ENCODE measurements around the gene ATXN1.

Gene ATXN1

DNA sequence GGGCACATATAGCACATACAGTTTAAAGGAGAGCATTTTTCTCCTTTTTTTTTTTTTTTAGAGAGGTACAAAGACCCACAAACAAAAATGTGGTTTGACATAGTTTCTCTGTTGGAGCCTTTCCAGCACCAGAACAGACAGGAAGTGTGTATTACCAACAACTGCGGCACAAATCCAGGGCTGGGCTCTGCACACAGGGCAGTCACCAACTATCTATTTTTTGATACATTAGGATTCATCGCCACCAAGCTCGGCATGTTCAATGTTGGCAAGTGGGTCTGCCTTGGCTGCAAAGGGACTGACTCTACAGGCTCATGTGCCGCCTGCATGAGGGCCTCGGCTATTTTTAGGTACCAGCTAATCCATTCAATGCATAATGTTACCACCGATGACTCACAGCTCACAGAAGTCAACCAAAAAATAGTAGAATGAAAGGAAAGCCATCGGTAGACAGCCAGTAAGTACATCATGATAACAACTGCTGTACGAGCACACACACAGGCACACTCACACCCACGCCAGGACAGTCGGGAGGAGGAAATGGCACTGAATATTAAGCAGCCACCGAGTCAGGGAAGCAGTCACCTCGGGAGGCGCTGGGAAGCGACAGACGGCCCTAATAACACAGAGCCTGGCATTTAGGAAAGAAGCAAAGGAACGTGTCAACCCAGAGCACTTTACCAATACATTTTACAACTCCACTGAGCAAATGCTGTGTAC, 441.3 kb downstream of the ATXN1 start:
- no peak for DNase-seq

DNA sequence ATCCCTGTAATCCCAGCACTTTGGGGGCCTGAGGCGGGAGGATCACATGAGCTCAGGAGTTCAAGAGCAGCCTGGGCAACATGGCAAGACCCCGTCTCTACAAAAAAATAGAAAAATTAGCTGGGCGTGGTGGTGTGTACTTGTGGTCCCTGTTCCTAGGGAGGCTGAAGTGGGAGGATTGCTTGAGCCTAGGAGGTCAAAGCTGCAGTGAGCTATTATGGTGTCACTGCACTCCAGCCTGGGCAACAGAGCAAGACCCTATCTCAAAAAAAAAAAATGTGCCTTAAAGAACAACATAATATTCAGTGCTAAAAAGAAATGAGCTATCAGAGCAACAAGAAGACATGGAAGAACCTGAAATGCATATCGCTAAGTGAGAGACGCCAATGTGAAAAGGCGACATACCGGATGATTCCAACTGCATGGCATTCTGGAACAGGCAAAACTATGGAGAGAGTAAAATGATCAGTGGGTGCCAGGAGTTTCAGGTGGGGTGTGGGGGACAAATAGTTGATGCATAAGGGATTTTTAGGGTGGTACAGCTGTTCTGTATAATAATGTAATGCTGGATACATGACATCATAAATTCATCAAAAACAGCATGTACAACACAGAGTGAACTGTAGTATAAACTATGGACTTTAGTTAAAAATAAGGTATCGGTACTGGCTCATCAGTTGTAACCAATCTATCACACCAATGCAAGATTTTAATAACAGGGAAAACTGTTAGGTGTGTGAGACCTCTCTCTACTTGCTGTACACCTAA, 442.1 kb downstream of the ATXN1 start:
- no peak for DNase-seq

DNA sequence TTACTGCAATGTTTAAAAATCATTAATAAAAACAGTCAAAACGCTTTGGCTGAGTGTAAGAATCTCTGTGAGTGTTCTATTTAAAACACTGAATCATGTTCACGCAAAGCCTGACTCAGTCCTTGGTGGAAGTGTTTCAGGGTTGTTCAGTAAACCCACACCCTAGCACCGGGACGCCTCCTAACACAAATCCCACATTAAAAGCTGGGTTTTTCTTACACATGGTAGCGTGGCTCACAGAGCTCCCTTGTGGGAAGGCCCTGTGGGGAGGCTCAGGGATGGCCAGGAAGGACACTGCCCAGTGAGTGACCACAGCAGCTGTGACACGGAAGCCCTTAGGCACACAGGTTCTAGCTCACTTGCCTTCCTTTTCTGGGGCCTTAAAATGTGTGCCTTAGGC, 442.7 kb downstream of the ATXN1 start:
- no peak for DNase-seq

GRCh38 chr6:16316741-16317251, 444.5 kb downstream of the ATXN1 start:
- no peak for DNase-seq

DNA sequence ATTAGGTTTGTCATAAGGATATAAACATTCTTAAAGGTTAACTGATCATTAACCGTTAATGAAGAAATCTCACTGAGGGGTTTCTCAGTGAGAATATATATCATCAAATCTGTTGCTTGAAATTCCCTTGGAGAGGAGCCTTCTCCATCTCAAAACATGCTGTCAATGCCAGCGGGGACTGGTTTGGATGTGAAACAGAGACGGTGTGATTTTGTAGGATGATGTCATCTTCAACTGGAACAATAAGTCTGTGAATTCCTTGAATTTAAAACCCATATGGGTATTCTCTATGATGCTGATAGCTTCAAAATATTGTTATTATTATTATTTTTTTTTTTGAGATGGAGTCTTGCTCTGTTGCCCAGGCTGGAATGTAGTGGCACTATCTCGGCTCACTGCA, 447.0 kb downstream of the ATXN1 start:
- DNase-seq = no peak

- no peak for DNase-seq
Measured at GRCh38 chr6:16313732-16314131, 447.5 kb downstream of the ATXN1 start.

DNA sequence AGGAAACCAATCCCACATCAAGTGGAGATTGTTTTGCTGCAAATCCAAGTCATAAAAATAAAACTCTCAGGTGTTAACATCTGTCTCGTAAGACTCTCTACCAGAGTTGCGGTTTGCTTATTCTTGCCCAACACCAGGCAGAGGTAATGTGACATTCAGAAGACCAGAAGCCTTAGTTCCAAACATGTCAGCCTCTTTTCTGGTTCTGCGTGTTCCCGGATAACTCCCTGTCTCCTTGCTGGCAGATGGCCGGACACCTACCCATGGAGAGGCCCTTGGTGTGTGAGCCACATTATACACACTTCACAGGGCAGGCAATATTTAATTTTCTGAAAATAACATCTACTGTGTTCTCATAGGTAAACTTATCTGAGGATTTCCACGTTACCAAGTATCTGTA, 449.5 kb downstream of the ATXN1 start:
- no peak for DNase-seq

GRCh38 chr6:16306334-16306733, 454.9 kb downstream of the ATXN1 start:
- DNase-seq = no peak

DNA sequence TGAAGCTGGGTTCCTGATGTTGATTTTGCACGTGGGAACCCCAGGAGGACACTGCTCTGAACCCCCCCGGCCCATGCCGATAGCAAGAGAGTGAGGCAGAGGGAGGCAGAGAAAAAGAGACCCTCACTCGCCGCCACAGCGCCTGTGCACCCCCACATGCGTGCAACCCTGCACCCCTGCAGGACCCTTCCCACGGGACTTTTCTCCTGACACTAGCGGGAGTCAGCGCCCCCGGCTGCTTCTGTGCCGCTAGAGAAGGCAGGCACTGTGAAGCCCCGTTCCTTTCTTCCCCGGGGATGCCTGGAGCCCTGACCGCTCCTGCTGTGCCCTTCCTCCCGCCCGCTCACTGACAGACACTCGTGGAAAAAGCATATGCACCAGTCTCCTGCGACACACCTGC, 455.5 kb downstream of the ATXN1 start:
- no peak for DNase-seq

GRCh38 chr6:16305246-16305725, 456.0 kb downstream of the ATXN1 start:
- no peak for DNase-seq

GRCh38 chr6:16302721-16303552, 458.3 kb downstream of the ATXN1 start:
- no peak for DNase-seq

DNA sequence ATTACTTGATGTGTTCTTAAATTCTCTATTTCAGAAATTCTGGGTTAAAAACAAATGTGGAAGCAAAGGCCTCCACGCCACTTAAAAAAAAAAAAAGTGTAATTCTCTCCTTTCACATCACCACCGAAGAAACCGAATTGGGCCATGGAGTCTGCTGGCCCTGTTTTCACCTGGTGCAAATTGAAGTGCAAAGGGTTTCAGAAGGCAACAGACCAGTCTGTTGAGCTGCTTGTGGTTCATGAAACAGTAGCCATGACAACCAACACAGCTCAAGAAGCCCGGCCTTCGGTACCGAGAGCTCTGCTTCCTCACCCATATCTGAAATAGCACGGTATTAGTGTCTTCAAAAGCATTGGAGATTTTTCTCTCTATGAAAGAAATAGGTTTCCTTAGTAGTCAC, 459.7 kb downstream of the ATXN1 start:
- no peak for DNase-seq

DNA sequence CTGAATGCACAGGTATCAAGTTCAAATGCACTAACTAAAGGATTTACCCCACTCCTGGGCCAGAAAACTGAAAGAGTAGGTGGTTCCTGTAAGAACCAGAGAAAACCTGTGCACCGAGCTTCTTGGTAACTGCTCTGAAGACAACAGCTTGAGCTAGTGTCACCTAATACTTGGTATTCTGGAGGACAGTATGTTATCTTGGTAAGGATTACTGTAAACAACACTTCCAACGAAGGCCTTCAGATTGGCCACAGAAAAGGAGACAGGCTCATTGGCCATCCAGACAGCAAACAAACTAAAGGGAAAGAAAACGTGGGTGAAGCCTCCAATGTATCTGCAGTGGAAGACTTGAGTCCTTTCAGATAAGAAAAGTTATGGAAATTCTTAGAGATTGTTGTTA, 461.4 kb downstream of the ATXN1 start:
- no peak for DNase-seq

GRCh38 chr6:16296061-16296670, 465.1 kb downstream of the ATXN1 start:
- no peak for DNase-seq

DNA sequence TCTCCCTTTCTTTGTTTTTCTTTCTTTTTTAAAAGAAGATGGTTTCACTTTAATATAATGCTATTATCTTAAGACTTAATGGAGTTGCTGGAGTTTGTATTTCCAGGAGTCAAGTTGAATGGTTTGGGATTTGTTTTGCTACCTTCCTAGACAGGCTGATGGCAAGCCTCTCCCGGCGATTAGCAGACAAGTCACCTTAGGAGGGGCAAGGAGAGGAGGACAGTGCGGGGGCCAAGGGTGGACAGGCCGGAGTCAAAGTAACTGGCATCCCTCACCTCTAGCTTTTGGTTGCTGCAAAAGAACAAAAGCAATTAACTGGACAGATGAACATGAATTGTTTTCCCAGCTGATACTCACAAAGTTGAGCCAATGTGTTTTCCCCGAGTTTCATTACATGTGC, 465.8 kb downstream of the ATXN1 start:
- no peak for DNase-seq

DNA sequence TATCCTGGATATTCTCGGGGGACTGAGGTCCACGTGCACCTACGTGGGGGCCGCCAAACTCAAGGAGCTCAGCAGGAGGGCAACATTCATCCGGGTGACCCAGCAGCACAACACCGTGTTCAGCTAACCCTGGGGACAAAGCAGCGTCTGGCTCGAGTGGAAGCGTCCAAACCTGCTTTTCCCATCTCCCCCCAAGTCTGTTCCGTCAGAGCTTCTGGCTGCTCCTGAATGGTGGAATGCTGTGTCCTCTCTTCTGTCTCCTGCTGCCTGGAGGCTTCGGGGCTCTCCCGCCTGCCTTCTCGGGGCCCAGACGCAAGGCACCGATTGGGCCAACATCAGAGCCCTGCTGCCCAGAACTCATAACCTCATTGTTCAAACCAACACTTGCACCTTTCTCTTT, 466.2 kb downstream of the ATXN1 start:
- DNase-seq = no peak

DNA sequence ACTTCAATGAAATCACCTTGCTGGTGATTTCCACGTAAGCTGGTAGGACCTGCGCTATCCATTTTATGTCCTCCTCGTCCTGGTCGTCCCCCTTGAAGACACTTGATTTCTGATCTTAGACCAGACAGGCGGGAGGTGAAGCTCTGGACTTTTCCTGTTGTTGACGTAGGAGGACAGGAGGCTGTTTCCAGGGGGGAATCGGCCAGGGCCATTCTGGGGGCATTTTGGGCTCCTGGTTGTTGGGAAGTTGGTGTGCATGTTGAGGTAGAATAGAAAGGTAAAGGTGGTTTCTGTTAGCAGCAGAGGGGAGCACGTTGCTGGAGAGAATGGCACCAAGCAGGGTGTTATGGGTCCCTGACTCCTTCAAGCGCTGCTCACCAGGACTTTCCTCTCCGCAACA, 466.9 kb downstream of the ATXN1 start:
- no peak for DNase-seq

GRCh38 chr6:16292942-16293341, 468.3 kb downstream of the ATXN1 start:
- no peak for DNase-seq

DNA sequence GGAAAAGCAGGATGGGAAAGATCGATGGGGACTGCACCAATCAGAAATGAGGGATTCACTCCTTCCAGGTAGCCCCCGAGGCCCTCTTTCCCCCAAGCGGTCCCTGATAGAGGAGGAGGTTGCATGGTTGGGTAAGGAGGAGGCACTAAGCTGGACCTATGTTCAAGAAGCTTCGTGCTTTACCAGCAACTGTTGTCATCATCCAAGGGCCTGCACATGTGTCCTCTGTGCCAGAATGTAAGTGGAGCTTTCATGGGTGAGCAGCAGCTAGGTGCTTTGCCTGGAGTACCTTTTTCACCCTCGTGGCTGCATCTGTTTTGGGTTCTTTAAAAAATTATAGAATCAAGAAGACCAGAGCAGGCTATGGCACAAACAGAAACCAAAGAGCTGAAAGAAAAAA, 468.8 kb downstream of the ATXN1 start:
- DNase-seq = peak; percentile 2

- no peak for DNase-seq
Measured at GRCh38 chr6:16291739-16292138, 469.5 kb downstream of the ATXN1 start.

GRCh38 chr6:16288163-16288562, 473.1 kb downstream of the ATXN1 start:
- DNase-seq = no peak

DNA sequence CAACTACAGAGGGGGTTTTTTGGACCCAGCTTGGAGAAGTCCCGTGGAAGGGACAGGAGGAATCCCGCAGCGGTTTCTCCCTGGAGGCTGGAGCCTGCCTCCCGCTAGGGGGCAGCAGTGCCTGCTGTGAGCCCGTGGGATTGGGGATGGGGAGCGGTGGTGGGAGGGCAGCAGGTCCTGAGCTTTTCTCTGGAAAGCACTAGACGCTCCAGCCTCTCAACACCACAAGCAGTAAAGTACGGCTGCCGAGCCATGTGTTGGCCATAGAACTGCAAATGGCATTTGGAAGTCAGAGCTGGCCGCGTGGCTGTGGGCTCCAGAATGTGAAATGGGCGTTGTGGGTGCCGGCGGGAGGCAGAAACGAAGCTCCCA, 475.1 kb downstream of the ATXN1 start:
- no peak for DNase-seq

All from DMS79 treated with DMSO at 0.1 percent for 48 hours (cell line).